HTR-8/SVneo (cell line): ENCODE data around the gene NEU3.

Experiments
- DNase-seq: peaks from one replicate; pipeline ENCODE4 v3.0.0; 2011; ENCODE audit warnings: low spot score, mixed read lengths; ENCODE audit not compliant: insufficient read length
- FAIRE-seq: peaks from 2 replicates; lab custom pipeline; 2011; peaks lifted over from hg19 to GRCh38; lab: Jason Lieb, UNC

NEU3 gene

DNA sequence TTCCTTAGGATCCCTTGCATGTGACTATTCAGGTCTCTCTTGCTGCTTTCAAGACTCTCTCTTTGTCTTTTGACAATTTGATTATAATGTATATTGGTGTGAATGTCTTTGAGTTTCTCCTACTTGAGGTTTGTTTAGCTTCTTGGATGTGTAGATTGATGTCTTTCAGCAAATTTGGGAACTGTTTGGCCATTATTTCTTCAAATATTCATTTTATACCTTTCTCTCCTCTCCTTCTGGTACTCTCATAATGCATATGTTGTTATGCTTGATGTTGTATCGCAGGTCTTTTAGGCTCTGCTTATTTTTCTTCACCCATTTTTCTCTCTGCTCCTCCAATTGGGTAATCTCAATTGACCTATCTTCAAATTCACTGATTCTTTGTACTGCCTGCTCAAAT lies 63.7 kb downstream of the NEU3 start:
- FAIRE-seq = no peak
- DNase-seq = no peak

DNA sequence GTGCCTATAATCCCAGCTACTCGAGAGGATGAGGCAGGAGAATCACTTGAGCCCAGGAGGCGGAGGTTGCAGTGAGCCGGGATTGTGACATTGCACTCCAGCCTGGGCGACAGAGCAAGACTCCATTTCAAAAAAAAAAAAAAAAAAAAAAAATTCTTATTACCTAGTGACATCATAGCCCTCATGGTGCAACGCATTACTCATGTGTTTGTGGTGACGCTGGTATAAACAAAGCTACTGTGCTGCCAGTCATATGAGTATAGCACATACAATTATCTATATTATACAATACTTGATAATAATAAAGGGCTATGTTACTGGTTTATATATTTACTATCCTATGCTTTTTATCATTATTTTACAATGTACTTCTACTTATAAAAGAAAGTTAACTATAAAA lies 66.8 kb downstream of the NEU3 start:
- FAIRE-seq (no peak), DNase-seq (no peak)

DNA sequence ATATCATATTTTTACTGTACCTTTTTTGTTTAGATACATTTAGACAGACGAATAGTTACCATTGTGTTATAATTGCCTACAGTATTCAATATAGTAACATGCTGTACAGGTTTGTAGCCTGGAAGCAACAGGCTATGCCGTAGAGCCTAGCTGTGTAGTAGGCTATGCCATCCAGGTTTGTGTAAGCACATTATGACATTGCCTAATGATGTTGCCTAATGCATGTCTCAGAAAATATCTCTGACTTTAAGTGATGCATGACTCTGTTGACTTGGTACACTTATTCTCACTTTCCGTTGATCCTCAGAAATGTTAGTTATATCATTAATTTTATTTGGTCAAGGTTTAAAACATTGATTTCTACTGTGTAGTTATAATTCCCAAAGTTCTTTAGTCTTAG lies 68.1 kb downstream of the NEU3 start:
- FAIRE-seq (peak; percentile 44), DNase-seq (no peak)

DNA sequence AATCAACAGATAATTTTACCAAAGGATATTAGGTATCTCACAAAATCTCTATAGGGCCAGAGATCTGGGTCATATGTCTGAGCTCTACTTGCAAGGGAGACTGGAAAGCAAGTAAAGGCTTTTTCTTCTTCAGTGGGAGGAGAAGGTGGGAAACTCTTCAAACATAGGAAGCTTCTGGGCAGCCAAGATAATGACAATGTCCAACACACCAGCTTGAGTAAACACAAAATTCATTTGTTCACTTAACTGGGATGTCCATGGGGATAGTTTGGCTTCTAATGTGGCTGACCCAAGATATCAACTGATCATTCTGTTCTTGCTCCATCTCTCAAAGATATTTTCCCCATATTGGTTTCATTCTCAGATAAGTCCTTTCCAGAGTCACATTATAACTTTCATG lies 70.6 kb downstream of the NEU3 start:
- FAIRE-seq (no peak), DNase-seq (no peak)

DNA sequence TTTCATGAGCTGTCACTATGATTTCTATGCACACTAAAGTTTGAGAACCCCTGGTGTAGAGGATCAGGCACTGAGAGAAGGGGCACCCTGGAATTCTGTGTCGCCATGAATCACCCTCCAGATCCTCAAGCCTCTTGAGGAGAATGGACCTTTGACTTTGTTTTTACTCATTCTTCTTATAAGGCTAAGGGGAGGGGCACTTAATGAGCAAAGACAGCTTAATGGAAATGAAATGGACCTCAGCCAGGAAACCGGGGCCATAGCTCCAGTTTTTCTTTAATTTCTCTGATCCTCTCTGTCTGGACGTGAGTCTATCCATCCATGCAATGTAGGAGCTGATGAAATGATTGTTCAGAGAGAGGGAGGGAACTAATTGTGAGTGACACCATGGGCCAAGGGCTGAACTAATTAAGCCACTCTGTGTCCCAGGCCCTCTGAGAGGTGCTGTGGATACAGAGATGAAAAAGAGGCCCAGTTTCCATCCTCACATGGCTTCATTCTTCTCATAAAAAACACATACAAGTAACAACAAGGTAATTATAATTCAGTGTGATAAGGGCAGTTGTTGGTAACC lies 75.1 kb downstream of the NEU3 start:
- FAIRE-seq (no peak), DNase-seq (no peak)

DNA sequence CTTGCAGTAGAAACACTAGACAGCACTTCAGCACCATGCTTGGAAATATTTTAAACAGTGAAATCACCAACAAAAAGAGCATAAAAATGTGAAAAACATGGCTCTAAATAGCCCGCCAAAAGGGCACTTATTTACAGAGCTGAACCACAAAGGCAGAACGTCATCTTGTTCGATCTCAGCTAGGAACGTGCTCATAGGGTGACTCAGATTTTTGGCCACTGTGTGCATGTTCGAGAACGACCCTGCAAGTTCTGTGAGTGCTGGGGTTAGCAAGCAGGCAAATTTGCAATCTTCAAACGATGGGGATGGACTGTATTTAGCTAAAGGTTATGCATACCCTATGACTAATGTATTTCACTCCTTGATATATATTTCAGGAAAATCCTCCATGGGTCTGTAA lies 77.3 kb downstream of the NEU3 start:
- DNase-seq (no peak), FAIRE-seq (peak; percentile 89)
